LNCaP clone FGC (cell line): ENCODE data around the gene VAMP3.

Experiments used
- DNase-seq: peaks from one replicate; pipeline ENCODE4 v3.0.0-alpha.2; 2011; ENCODE audit warnings: low read depth
- H3K4me3 ChIP-seq: 2 replicates; pipeline ENCODE4 v1.5.1; 2011; ENCODE audit warnings: mild to moderate bottlenecking, low read depth, low read length, control low read depth
- TF ChIP-seq, protein P1 (sequence below): IDR thresholded peaks from 2 replicates; pipeline ENCODE4 v1.5.1; 2012; ENCODE audit warnings: mild to moderate bottlenecking; ENCODE audit not compliant: control insufficient read depth, insufficient read depth; ENCODE audit errors: extremely low read depth

Gene VAMP3

DNA sequence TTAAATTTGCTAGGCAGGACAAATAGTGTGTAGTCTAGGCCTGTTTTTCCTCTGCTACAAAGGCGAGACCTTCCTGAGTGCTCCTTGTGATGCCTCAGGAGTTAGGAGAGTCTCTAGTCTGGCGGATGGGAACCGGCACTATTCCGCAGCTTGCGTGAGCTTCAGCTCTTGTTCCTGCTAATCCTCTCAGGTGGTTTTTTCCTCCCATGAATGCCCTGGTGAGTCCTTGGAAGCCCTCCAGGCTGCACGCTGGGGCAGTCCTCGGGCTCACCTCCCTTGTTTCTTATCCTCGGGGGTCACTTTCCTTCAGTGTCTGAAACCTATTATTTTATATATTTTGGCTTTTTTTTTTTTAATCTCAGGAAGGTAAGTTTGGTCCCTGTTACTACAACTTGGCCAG, 53.6 kb downstream of the VAMP3 start:
- TF ChIP-seq, protein P1, sequence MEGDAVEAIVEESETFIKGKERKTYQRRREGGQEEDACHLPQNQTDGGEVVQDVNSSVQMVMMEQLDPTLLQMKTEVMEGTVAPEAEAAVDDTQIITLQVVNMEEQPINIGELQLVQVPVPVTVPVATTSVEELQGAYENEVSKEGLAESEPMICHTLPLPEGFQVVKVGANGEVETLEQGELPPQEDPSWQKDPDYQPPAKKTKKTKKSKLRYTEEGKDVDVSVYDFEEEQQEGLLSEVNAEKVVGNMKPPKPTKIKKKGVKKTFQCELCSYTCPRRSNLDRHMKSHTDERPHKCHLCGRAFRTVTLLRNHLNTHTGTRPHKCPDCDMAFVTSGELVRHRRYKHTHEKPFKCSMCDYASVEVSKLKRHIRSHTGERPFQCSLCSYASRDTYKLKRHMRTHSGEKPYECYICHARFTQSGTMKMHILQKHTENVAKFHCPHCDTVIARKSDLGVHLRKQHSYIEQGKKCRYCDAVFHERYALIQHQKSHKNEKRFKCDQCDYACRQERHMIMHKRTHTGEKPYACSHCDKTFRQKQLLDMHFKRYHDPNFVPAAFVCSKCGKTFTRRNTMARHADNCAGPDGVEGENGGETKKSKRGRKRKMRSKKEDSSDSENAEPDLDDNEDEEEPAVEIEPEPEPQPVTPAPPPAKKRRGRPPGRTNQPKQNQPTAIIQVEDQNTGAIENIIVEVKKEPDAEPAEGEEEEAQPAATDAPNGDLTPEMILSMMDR = no peak
- no peak for DNase-seq
- no peak overlapping the region for H3K4me3 ChIP-seq

DNA sequence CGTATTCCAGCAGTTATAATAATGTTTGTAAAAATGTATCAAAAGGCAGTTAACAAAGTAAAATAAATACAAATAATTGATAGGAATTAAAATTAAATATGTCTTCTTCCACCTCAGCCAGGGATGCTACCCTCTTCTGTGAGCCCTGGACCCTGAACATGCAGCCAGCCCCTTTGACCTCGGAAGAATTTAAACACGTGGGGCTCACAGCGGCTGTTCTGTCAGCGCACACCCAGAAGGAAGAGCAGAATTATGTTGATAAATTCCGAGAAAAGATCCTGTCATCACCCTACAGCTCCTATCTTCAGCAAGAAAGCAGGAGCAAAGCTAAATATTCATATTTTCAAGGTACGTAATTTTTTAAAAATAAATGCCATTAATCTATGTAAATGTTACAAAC, 55.3 kb downstream of the VAMP3 start:
- TF ChIP-seq, protein P1 = no peak
- H3K4me3 ChIP-seq = no peak overlapping the region
- no peak for DNase-seq

DNA sequence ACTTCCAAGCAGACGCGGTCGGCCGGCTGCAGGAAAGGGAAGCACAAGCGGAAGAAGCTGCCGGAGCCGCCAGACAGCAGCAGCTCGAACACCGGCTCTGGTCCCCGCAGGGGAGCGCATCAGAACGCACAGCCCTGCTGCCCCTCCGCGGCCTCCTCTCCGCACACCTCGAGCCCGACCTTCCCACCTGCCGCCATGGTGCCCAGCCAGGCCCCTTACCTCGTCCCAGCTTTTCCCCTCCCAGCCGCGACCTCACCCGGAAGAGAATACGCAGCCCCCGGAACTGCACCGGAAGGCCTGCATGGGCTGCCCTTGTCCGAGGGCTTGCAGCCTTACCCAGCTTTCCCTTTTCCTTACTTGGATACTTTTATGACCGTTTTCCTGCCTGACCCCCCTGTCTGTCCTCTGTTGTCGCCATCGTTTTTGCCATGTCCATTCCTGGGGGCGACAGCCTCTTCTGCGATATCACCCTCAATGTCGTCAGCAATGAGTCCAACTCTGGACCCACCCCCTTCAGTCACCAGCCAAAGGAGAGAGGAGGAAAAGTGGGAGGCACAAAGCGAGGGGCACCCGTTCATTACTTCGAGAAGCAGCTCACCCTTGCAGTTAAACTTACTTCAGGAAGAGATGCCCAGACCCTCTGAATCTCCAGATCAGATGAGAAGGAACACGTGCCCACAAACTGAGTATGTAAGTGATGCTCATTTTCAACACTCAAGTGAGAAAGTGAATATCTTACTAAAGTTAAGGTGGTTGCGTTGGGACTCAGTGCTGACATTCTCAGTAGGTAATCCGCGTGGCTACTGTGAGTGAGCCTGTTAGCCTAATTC, 56.2 kb downstream of the VAMP3 start:
- H3K4me3 ChIP-seq = no peak overlapping the region
- no peak for DNase-seq
- TF ChIP-seq, protein P1 = no peak
